Activated effector memory CD4-positive, alpha-beta T cell treated with anti-CD3 and anti-CD28 coated beads, Interleukin-2, amount 50 U/mL, for 16 hours (primary cell): Measurements from ENCODE around the gene FNBP1.
A peak's percentile ranks its signal among the peaks of the same experiment; 100 is the strongest.
"Not testable (repeated sequence)": the region's sequence is repeated elsewhere in the genome, so short reads cannot be mapped to it uniquely, and the experiment has no call there.

Experiments
- DNase-seq: peaks from one replicate; pipeline ENCODE4 v3.0.0-alpha.2; 2020

FNBP1 gene

DNA sequence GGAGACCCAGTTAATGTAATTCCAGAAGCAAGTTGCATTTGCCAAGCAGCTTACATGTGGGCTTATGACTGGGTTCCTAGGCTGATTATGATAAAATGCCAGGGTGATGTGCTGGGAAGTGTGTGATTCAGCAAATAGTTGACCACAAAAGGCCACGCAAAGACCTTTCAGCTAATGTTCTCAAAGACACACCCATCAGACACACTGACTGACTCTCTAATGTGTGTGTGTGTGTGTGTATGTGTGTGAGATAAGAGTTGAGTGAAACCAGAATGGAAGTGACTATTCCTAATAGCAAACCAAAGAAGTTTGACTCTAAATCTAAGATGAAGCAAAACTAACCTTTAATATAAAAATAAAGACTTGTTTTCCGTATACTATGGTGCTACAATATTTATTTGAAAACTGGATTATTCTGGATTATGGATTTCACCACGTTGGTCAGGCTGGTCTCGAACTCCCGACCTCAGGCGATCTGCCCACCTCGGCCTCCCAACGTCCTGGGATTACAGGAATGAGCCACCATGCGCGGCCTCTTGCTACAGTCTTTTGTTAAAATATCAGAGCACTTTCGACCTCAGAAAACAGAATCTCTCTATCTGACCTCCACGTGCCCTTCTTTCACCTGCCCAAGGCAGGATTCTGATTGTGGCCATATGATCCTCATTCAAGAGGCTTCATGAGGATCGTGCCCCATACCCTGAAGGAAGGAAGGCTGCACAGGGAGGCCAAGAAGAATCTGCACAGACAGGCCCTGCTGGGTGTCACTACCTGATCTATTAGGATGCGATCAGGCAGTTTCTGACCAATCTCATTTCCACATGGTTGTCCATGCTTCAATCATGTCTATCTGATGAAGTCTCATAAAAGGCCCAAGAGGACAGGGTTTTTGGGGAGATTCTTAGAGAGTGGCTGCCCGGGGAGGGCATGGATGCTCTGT lies 132.1 kb downstream of the FNBP1 start:
- no peak for DNase-seq

DNA sequence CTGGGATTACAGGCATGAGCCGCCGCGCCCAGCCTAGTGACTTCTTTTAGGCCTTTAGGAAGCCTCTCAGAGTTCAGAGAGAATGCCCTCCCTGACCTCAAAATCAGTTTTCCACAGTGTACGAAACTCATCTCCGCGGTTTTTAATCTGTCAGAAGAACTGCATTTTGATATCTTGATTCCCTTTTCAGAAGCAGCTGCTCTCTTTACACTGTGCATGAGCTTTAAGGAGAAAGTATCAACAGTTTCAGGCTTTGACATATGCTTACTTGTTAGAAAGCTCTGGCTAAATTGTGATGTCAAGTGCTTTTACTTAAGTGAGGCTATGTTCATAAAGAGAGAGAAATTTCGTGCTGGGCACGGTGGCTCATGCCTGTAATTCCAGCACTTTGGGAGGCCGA lies 133.1 kb downstream of the FNBP1 start:
- no peak for DNase-seq

DNA sequence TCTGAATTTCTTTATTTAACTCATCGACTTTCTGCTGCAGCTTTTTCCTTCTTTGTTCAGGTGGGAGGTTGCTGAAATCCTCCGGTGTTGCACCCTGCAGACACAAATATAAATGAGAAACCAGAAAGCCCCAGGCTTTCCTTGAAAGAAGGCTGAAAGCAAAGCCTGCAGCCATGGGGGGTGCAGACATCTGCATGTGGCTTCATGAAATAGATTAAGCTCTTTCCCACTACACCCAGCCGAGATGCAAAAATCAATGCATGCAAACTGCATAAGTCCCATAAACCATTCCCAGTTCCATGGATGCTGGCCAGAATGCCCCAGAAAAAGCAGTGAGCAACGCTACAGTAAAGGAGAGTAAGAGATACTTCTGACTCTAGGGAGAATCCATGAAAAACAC lies 134.1 kb downstream of the FNBP1 start:
- no peak for DNase-seq

DNA sequence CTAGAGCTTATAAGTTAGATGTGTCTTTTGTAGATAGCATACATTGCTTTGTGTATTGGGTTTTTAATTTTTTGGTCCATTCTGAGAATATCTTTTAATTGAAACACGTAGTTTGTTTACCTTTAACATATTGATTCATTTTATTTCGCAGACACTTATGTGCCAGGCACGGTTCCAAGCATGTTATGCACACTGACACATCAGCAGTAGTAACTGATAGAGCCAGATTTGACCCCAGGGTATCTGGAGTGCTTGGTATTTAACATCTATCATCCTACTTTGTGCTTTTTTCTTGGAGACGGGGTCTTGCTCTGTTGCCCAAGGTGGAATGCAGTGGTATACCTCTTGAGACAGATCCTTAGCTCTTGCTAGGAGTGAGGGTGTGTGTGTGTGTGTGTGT lies 135.8 kb downstream of the FNBP1 start:
- no peak for DNase-seq

DNA sequence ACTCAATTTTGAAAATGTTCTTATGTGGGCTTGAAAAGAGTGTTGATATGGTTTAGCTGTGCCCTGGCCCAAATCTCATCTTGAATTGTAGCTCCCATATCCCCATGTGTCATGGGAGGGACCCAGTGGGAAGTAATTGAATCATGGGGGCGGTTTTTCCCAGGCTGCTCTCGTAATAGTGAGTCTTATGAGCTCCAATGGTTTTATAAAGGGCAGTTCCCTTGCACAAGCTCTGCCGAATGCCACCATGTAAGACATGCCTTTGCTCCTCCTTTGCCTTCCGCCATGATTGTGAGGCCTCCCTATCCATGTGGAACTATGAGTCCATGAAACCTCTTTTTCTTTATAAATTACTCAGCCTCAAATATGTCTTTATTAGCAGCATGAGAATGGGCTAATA lies 136.7 kb downstream of the FNBP1 start:
- DNase-seq = no peak

DNA sequence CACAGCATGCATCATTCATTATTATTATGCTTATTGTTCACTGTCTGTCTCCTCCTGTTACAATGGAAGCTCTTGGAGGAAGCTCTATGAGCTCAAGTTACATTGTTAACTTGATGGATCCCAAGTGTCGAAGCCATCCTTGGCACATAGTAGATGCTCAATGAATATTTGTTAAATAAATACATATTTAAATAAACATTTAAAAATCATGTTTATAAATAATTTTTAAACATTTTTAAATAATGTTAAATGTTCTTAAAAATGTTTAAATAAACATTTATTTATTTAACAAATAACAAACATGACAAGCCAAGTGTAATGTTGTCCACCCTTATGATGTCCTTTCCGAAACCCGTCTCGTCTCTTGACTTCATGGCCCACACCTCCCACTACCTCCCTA lies 138.3 kb downstream of the FNBP1 start:
- no peak for DNase-seq

DNA sequence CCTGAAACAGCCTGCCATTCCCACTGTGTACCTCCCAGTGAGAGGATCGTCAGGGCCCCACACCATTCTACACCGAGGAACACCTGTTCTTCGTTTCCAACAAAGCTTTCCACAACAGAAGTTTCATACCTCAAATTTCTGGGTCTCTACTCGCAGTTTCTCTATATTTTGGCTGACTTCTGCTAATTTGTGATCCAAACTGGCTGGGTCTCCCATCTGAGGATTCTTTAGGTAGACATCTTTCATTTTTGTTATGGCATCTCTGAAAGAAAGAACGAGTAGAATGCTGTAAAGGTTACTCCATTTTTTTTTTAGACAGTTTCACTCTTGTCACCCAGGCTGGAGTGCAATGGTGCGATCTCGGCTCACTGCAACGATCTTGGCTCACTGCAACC lies 140.3 kb downstream of the FNBP1 start:
- DNase-seq = no peak

DNA sequence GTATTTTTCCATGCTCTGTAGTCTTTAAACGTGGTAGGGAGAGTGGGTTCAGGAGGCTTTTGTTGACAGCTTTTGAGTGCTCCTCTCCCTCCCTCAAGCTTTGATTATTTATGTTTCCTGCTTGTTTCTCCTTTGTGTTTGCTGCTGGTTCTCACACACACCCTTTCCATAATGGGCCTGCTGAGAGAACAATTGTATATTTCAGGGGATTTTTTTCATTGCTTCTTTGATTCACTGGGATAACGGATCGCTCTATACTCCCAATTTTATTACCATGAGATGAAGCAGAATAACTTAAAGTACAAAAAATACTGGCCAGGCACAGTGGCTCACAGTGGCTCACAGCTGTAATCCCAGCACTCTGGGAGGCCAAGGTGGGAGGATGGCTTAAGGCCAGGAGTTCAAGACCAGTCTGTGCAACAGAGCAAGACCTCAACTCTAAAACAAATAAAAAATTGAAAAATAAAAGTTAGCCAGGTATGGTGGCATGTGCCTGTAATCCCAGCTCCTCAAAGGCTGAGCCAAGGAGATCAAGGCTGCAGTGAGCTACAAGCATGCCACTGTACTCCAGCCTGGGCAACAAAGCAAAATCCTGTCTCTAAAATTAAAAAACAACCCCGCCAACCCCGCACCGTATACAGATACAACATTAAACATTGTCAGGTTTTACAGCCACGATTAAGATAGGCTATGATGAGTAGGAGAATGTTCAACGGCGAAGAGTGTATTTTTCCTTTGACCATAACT lies 140.8 kb downstream of the FNBP1 start:
- no peak for DNase-seq

DNA sequence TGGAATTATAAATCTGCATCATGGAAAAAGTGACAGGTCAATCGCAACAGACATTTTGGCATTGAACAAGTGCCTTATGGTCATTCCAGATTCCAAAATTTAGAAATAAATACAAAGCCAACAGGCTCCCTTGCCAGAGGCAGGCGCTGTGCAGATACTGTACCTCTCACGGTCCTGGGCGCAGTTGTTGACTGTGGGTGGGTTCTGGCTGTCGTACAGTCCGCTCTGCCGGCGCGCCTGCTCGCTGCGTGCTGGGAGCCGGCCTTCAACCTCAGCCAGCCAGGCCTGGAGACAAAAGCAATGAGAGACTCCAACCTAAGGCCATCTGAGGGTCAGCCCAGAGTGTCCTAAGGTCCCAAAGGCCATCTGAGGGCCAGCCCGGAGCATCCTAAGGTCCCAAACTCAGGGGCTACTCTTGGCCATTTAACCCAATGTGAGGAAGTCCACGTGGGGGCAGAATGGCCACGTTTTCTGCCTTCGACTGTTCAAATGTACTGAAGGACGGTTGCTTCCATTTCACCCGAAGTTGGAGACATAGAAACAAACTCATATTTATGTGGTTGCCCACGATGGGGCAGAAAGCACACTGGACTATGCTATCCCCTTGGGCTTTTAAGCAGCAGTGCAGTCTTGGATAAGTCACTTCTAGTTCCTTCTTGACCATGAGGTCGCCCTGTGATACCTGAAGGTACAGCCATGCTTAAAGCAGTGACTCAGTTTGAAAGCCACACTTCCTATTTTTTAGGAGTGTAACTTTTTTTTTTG lies 142.5 kb downstream of the FNBP1 start:
- no peak for DNase-seq

DNA sequence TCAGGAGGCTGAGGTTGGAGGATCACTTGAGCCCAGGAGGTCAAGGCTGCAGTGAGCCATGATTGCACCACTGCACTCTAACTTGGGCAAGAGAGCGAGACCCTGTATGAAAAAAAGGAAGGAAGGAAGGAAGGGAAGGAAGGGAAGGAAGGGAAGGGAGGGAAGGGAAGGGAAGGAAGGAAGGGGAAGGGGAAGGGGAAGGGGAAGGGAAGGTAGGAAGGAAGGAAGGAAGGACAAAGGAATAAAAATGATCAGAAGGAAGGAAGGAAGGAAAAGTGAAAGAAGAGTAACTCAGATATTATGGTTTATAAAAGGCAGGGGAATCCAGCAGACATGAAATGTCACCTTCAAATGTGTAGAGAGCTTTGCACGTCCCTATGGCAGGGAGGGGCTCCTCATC lies 143.4 kb downstream of the FNBP1 start:
- no peak for DNase-seq

DNA sequence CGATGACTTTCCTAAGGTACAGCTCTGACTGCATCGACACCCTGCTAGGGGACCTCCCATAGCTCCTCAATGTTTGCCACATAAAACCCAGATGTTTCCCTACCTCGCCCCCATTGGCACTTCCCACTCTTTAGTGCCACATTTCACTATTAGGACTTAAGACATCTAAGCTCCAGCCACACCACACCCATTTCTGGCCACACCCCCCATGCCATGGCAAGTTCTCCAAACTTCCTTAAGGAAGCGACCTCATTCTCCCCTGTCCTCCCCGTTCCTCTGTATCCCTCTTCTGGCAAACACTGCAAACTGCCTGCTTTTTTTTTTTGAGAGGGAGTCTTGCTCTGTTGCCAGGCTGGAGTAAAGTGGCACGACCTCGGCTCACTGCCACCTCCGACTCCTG lies 144.8 kb downstream of the FNBP1 start:
- peak; percentile 38 for DNase-seq

DNA sequence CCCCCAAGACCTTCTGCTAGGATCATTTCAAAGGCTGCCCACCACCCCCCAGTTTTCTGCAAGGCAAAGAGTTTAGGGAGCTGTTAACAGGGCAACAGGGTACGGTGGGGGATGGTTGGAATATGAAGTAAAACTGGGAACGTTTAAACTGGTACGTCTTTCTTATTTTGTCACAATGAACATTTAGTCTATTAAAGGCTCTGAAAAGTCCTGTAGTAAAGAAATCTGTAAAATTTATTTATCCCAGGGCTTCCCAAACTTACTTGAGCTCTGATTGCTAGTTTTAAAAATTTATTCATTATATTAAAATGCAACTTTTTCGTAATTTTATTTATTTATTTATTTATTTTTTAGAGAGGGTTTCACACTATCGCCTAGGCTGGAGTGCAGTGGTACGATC lies 145.7 kb downstream of the FNBP1 start:
- DNase-seq = no peak

DNA sequence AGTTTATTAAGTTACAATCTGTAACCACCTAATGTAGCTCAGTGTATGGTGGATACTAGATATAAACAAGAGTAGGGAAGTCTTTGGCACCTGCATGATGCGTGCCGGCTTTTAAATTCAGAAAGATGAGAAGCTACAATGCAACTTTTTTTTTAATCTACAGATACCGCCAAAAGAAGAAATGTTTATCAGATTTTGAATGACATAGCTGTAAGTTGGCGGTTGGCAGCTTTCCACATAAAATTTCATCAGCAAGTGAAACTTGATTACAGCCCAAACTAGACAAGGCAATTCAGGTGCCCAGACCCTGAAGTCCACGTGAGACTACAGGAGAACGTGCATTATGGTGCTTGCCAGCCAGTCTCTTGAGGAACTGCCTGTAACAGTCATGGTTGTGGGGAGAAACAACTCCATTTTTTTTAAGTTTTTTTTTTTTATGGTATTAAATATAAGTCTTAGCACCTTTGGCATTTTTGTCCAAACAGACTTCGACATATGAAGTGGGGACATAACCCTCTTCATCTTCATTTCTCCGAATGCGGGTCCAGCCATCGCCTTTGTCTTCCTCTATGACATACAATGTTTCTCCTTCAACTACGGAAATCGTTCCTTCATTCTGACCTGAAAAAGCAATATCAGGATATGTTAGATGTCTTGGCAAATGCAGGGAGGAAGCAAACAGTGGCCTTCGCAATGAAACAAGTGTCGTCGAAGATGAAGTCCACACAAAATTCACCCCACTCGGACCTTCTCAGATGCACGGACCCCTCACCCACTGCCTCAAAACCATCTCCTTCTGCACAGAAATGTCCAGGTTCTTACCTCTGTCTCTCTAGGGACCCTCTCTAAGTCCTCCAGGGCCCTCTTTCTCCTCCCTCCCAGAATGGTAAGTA lies 147.4 kb downstream of the FNBP1 start:
- peak; percentile 73 for DNase-seq

DNA sequence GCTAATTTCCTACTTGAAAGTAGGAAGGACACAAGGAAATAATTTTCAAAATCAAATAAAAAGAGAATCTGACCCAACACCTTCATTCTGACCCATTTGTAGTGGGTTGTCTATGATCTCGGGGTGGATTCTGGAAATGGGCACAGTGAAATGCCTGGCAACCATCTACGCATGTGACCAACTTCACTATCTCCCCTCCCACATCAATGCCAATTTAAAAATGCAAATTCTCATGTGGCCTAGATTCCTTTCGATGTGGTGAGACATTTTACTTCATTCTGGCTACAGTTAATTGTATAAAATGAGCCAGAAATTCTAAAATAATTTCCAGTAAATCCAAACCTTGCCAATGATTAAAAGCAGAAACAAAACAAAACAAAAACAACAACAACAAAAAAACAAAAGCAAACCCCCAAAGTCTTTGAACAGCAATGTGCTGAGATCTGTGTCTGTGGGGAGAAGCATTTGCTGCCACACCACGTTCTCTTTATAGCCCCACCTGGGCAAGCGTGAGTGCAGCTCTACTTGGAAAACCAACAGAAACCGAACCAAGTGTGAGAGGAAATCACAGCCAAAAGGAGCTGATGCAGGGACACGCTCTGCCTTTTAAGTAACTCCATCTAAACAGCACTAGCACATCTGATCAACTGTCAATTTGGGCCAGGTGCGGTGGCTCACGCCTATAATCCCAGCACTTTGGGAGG lies 148.7 kb downstream of the FNBP1 start:
- peak; percentile 72 for DNase-seq

DNA sequence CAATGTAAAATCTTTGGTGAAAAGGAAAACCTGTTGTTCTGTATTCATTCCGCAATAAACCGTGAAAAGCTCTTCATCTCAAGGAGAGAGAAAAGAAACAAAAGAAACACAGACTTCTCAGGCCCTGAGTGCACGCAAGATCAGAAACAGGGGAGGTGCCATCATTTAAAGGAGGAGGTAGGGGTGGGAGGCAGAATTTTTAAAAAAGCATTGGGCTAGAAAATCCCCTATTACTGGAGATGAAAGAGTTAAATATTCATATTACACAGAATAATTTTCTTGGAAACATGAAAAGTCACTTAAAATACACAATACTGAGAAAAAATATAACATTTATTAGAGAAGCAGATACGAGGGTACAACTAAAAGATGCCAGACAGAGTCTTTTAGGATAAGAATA lies 151.4 kb downstream of the FNBP1 start:
- peak; percentile 58 for DNase-seq

DNA sequence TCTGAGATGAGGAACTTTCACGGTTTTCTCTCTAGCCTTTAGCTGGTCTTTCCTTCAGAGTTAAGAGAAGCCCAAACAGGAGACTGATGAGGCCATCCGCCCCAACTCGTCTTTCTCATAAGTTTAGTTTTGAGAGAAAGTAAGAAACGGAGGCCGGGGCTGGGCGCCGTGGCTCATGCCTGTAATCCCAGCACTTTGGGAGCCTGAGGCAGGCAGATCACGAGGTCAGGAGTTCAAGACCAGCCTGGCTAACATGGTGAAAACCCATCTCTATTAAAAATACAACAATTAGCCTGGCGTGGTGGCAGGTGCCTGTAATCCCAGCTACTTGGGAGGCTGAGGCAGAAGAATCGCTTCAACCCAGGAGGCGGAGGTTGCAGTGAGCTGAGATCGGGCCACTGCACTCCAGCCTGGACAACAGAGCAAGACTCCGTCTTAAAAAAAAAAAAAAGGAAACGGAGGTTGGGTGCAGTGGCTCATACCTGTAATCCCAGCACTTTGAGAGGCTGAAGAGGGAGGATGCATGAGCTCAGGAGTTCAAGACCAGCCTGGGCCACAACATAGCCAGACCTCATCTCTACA lies 152.2 kb downstream of the FNBP1 start:
- DNase-seq = not testable (repeated sequence)

DNA sequence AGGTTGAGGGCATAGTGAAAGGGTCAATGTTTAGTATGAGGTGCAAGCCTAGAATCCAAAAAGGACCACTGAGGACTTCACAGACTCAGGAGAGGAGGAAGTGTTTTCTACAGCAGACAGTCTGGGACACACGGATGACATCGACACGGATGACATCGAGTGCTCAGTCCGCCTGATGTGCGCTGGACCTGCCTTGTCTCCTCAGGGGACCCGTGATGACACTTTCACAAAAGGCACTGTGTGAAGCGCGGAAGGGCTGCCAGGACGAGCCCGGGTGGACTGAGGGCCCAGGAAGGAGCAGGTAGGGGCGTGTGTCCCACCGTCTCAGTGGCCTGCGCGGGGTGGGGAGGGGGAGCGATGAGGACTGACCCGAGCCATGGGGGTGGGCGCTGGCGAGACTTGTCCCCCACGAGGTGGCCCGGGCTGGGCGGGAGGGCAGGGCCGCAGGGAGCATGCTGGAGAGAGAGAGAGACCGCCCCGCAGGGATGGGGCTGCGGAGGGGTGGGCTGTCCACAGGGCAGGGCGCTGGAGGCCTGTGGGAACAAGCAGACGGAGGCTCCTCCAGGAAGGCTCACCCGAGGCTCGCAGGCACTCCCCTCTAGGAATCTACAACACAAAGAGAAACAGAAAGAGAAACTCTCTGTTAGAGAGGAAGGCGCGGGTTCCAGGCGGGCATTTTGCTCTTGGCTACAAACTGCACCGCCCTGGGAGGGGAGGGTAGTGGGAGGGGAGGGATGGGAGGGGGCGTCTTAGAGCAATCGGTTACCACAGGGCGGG lies 152.9 kb downstream of the FNBP1 start:
- peak; percentile 89 for DNase-seq

DNA sequence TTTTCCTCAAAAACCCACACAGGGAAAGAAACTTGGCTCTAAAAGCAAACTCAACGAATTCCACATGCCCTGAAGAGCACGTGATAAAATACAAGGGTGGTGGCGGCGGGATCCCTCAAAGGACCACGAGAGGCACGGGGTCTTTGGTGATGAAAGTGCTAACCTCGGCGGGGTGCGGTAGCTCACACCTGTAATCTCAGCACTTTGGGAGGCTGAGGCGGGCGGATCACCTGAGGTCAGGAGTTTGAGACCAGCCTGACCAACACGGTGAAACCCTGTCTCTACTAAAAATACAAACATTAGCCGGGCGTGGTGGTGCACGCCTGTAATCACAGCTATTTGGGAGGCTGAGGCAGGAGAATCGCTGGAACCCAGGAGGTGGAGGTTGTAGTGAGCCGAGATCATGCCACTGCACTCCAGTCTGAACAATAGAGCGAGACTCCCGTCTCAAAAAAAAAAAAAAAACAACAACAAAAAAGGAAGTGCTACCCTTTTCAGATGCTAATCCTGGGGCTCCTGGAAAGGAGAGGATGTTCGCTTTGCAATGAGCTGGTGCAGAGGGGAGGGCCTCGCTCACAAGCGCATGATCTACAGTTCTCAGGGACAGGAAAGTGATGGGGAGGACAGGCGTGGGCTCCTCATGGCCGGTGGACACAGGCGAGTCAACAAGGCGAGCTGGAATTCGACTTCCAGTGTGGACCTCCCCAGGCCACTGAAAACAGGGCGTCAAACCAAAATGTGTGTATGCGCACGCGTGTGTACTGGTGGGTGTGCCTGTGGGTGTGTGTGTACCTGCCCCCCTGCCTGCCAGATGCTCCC lies 153.7 kb downstream of the FNBP1 start:
- DNase-seq = peak; percentile 76

DNA sequence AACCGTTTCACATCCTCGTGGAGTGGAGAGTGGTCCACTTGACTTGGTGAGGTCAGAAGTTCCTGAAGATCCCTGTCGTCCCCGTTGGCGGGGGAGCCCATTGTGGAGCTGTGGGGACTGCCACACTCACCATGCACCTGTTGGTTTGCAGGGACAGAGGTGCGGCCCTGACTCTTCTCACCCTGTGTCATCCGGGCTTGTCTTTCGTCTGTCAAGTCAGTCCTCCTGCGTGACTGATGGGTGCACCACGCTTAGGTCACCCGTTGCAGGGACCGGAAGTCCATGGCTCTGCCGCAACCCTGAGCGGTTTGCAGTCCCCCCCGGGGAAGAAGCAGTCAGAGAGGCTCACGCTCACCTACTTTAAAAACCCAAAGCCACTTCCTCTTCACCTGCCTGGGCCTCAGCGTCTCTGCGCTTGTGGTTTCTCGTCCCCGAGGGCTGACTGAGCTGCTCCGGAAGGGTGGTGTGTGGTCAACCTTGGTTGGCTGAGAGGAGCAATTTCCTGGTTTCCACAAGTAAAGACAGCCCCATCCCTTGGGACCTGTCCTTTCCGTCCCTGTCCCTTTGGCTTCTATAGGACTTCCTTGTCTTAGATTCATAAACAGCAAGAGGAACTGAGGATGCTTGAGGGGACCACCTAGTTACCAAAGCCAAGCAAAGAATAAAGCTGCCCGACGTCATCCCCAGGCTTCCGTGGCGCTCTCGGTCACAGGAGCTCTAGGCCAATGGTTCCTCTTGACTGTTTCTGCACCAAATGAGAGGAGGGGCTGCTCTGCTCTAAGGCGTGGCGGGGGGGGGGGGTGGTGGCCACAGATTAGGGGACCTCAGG lies 154.5 kb downstream of the FNBP1 start:
- peak; percentile 96 for DNase-seq
